Mucosa of rectum (tissue), 2 donors: Measurements from ENCODE around the gene OMG.
A peak's percentile ranks its signal among the peaks of the same experiment; 100 is the strongest.
"Not testable (repeated sequence)": the region's sequence is repeated elsewhere in the genome, so short reads cannot be mapped to it uniquely, and the experiment has no call there.

Source experiments
- H3K27ac ChIP-seq, 2 donors: one replicate each; pipeline ENCODE4 v1.7.0; 2013; ENCODE audit warnings: inconsistent platforms in 2 of 2, low read depth in 2 of 2, low read length in 2 of 2
- H3K27me3 ChIP-seq, 2 donors: one replicate each; pipeline ENCODE4 v1.7.0; 2013; ENCODE audit warnings: low read length in 2 of 2; ENCODE audit not compliant: control insufficient read depth in 2 of 2, insufficient read depth in 2 of 2
- H3K36me3 ChIP-seq, 2 donors: one replicate each; pipeline ENCODE4 v1.7.0; 2013; ENCODE audit warnings: low read length in 2 of 2; ENCODE audit not compliant: control insufficient read depth in 2 of 2, insufficient read depth in 2 of 2
- H3K4me1 ChIP-seq, 2 donors: one replicate each; pipeline ENCODE4 v1.7.0; 2013; ENCODE audit warnings: low read length in 2 of 2, mild to moderate bottlenecking in 1 of 2; ENCODE audit not compliant: control insufficient read depth in 2 of 2, insufficient read depth in 2 of 2
- H3K4me3 ChIP-seq, 2 donors: one replicate each; pipeline ENCODE4 v1.7.0; 2013; ENCODE audit warnings: low read length in 2 of 2
- H3K9ac ChIP-seq, 2 donors: one replicate each; pipeline ENCODE4 v1.7.0; 2013; ENCODE audit warnings: low read length in 2 of 2, low read depth in 1 of 2, mild to moderate bottlenecking in 1 of 2
- H3K9me3 ChIP-seq, 2 donors: one replicate each; pipeline ENCODE4 v1.7.0; 2013; ENCODE audit warnings: low read length in 2 of 2; ENCODE audit not compliant: control insufficient read depth in 2 of 2
- donor health status: healthy.
- donor health status: Normal muscosa, but diverticular disease.

OMG gene

DNA sequence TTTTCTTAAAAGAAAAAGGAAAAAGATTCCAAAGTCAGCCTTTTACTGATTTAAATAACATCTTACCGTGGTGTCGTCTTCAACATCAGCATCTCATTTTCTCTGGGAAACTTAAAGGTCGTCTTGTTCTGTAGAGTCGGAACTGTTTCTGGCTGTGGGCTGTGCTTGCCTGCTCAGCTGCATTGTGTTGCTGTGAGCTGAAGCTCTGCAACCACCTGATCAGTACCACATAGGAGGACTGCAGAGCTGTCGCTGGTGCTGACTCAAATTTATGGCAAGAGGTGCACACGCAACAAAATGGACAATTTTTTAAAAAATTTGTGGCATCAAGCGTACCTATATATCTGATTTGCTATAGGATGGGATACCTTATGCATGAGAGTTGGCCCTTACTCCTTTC, at the start of gene OMG:
TSS of gene OMG (minus strand) at position 150 of the 400 bp plus-strand sequence. CDS start 908 bp downstream, outside the sequence.
- Histone ChIP-seq H3K9me3 (no peaks in the 10 kb centered on the region), H3K4me1 (no peaks in the 10 kb centered on the region), H3K4me3 (no peak within 1 kb of the TSS), H3K9ac (no peak within 1 kb of the TSS), H3K27ac (no peak within 1 kb of the TSS), H3K27me3 (no peaks in the 10 kb centered on the region), H3K36me3 (peaks cover 0 to 3% of the 10 kb centered on the region in 2 donors)

- not testable (repeated sequence) for H3K27ac ChIP-seq, H3K4me3 ChIP-seq, H3K27me3 ChIP-seq, H3K4me1 ChIP-seq, H3K9ac ChIP-seq, H3K9me3 ChIP-seq
- H3K36me3 ChIP-seq, result peaks cover 17 to 29% of the 10 kb centered on the region in 2 donors
These were observed 48.2 kb upstream of the OMG start for GRCh38 chr17:31345191-31345747.

- H3K9ac ChIP-seq, result no peak overlapping the region
- H3K27me3 ChIP-seq, result no peaks in the 10 kb centered on the region
- H3K36me3 ChIP-seq, result peaks cover 21 to 33% of the 10 kb centered on the region in 2 donors
- no peak overlapping the region for H3K27ac ChIP-seq
- no peak overlapping the region for H3K4me3 ChIP-seq
- H3K4me1 ChIP-seq, result no peaks in the 10 kb centered on the region
- H3K9me3 ChIP-seq, result no peaks in the 10 kb centered on the region
These were observed 43.0 kb upstream of the OMG start for GRCh38 chr17:31339906-31340661.

- Histone ChIP-seq H3K27me3 (no peaks in the 10 kb centered on the region), H3K36me3 (peaks cover 11 to 22% of the 10 kb centered on the region in 2 donors), H3K4me1 (no peaks in the 10 kb centered on the region), H3K27ac (no peak overlapping the region), H3K9ac (no peak overlapping the region), H3K9me3 (no peaks in the 10 kb centered on the region), H3K4me3 (no peak overlapping the region)
These were observed 32.2 kb upstream of the OMG start for GRCh38 chr17:31329221-31329620.

DNA sequence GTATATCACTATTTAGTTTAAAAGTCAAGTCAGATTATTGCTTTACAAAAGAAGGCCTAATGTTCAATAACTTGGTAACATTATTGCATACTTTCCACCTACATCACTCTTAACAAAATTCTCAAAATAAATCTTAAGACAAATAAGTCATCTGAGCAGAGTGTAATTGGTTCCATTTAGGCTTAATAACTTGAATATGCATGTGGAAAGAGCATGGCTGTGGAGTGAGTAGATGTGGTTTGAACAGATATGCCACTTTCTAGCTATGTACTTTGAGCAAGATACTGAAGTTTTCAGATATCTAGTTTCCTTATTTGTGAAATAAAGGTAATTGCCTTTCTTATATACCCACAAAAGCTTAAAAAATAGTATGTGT, 31.1 kb upstream of the OMG start:
- H3K4me1 ChIP-seq, result no peaks in the 10 kb centered on the region
- no peak overlapping the region for H3K4me3 ChIP-seq
- H3K9ac ChIP-seq, result no peak overlapping the region
- no peak overlapping the region for H3K27ac ChIP-seq
- H3K27me3 ChIP-seq, result no peaks in the 10 kb centered on the region
- peaks cover 11 to 22% of the 10 kb centered on the region in 2 donors for H3K36me3 ChIP-seq
- no peaks in the 10 kb centered on the region for H3K9me3 ChIP-seq

DNA sequence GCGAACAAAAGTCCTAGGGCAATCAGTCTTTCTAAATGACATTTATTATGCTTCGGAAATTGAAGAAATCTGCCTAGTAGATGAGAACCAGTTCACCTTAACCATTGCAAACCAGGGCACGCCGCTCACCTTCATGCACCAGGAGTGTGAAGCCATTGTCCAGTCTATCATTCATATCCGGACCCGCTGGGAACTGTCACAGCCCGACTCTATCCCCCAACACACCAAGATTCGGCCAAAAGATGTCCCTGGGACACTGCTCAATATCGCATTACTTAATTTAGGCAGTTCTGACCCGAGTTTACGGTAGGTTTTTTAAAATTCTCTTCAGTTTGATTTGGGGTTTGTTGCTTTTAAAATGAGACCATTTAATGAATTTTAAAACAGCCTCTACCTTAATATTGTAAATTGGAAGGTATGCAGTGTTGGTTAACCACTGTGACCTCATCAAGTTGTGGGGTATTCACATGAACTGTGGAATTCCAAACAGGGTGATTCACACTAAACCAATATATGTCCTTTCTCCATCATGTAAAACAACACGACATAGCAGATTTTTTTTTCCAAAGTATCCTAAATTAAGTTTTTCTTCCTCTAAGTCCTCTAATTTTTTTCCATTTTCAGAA, 30.6 kb upstream of the OMG start:
- Histone ChIP-seq H3K27me3 (no peaks in the 10 kb centered on the region), H3K36me3 (peaks cover 11 to 22% of the 10 kb centered on the region in 2 donors), H3K4me1 (no peaks in the 10 kb centered on the region), H3K27ac (no peak overlapping the region), H3K9me3 (no peaks in the 10 kb centered on the region), H3K9ac (no peak overlapping the region), H3K4me3 (no peak overlapping the region)

GRCh38 chr17:31323551-31323950, 26.5 kb upstream of the OMG start:
- Histone ChIP-seq H3K4me1 (no peaks in the 10 kb centered on the region), H3K36me3 (peaks cover 11 to 14% of the 10 kb centered on the region in 2 donors), H3K4me3 (no peak overlapping the region), H3K9me3 (no peaks in the 10 kb centered on the region), H3K9ac (no peak overlapping the region), H3K27me3 (no peaks in the 10 kb centered on the region), H3K27ac (no peak overlapping the region)

GRCh38 chr17:31321966-31322365, 24.9 kb upstream of the OMG start:
- Histone ChIP-seq H3K36me3 (peaks cover 3 to 6% of the 10 kb centered on the region in 2 donors), H3K9me3 (no peaks in the 10 kb centered on the region), H3K27me3 (no peaks in the 10 kb centered on the region), H3K9ac (peak overlapping the region in 1 of 2 donors; percentile 4), H3K4me1 (no peaks in the 10 kb centered on the region), H3K4me3 (no peak overlapping the region), H3K27ac (peak overlapping the region; percentile 21 to 76)

DNA sequence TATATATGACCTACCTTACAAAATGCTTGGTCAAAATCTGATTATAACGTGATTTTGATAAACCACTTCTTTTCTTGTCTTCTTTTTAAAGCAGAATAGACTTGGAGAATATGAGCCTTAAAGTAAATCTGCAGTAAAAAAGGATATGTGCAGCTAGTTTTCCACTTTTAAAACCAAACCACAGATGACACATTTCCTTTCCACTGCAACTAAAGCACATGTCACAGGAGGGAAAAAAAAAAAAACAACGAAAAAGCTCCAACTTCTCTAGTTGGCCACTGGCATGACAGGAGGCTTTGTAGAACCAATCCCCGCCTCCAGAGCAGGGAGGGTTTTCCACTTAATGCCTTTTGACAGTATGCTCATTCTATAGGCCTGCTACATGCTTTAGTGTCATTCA, 24.4 kb upstream of the OMG start, which contains the start of gene EVI2A:
TSS of gene EVI2A (minus strand) at position 142 of the 400 bp plus-strand sequence. CDS start 2,609 bp downstream, outside the sequence.
- Histone ChIP-seq H3K4me1 (no peaks in the 10 kb centered on the region), H3K4me3 (peak within 1 kb of the TSS; percentile 54 to 76), H3K36me3 (peaks cover 3 to 6% of the 10 kb centered on the region in 2 donors), H3K9ac (peak within 1 kb of the TSS; percentile 47 to 63), H3K27me3 (no peaks in the 10 kb centered on the region), H3K27ac (peak within 1 kb of the TSS; percentile 62 to 76), H3K9me3 (no peaks in the 10 kb centered on the region)

- Histone ChIP-seq H3K4me1 (no peaks in the 10 kb centered on the region), H3K9me3 (no peaks in the 10 kb centered on the region), H3K27ac (peak overlapping the region; percentile 62 to 76), H3K27me3 (no peaks in the 10 kb centered on the region), H3K9ac (peak overlapping the region; percentile 47 to 63), H3K4me3 (peak overlapping the region; percentile 54 to 76), H3K36me3 (peaks cover 0 to 1% of the 10 kb centered on the region in 2 donors)
These were observed 23.8 kb upstream of the OMG start for GRCh38 chr17:31320791-31321190.
